ENCODE data around the gene ARMH1.

Gene ARMH1

DNA sequence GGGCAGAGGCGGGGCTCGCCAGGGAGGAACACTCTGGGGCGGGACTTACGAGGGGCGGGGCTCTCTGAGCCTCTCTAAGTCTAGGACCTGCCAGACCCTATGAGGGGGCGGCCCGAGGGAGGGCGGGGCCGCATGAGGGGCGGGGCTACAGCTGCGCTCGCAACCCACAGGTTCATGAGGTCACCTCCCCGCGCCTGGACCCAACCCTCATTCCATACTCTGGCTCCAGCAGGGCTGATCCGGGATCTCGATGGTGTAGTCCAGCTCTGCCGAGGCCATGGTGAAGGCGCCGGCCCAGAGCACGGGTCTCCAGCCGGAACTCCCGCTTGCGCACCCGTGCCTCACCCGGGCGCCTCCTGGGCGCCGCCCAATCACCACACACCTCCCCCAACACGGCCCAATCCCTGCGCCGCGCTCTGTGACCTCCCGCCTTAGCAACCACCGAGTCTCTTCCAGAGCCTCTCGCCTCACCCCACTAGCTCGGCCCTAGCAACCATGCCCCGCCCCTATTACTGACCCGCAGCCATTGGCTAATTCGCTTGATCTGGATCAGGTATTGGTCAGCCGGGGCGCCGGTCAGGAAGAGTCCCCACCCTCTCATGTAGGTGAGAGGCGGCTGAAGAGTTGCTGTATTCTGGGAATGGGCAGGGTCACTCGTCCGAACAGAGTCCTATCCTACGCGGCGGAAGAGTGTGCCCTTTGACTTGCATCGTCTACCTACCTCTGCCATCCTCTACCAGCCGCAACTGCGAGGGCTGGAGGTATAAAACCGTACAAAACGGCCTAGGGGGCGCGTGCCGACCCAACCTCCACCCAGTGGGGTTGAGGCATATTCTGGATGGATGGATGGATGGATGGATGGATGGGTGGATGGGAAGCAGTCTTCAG lies at the start of gene ARMH1, which contains the start of gene TMEM53:
TSS of gene ARMH1 (plus strand) at position 602 of the 888 bp plus-strand sequence. CDS start 14,984 bp downstream, outside the sequence.
TSS of gene TMEM53 (minus strand) at position 369 of the 888 bp plus-strand sequence. CDS start at position 279, 90 bp downstream.
- H3K4me3 ChIP-seq = peak within 1 kb of the TSS; percentile 56
- DNase-seq (ENCODE audit: low spot score in 2 of 2) = peak; percentile 98 to 100
- no peaks in the 10 kb centered on the region for H3K27me3 ChIP-seq (ENCODE audit: low read depth)
- H3K4me1 ChIP-seq = peaks cover 21% of the 10 kb centered on the region
- in situ Hi-C loops (cut with MboI; ENCODE audit: low sequenced_read_pairs) = no loop called here
- H3K9me3 ChIP-seq = no peaks in the 10 kb centered on the region
- no peaks in the 10 kb centered on the region for H3K36me3 ChIP-seq (replicated peaks)

DNA sequence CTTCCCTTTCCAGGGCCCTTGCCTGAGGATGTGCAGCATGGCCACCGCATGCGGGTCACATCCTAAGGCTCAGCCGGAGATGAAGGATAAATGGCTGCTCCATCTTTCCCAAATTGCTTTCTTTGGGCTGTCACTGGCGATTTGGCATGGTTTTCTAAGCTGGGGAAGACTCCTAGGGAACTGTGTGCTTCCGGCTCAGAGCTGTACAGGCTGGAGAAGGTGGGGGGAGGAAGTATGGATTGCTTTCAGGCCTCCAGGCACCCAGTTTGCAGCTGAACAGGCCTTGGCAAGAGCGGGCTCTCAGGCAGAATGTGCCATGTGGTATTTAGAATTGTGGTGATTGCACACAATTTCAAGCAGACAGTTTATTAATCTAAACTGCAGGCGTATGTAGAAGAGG lies 49.2 kb upstream of the ARMH1 start:
- H3K4me1 ChIP-seq = no peaks in the 10 kb centered on the region
- in situ Hi-C loops (cut with MboI; ENCODE audit: low sequenced_read_pairs) = no loop called here
- no peaks in the 10 kb centered on the region for H3K27me3 ChIP-seq (ENCODE audit: low read depth)
- DNase-seq (ENCODE audit: low spot score in 2 of 2) = no peak
- H3K4me3 ChIP-seq = no peak overlapping the region
- H3K36me3 ChIP-seq (replicated peaks) = no peaks in the 10 kb centered on the region; the same call in 1 of the 2 replicates
- H3K9me3 ChIP-seq = no peaks in the 10 kb centered on the region

DNA sequence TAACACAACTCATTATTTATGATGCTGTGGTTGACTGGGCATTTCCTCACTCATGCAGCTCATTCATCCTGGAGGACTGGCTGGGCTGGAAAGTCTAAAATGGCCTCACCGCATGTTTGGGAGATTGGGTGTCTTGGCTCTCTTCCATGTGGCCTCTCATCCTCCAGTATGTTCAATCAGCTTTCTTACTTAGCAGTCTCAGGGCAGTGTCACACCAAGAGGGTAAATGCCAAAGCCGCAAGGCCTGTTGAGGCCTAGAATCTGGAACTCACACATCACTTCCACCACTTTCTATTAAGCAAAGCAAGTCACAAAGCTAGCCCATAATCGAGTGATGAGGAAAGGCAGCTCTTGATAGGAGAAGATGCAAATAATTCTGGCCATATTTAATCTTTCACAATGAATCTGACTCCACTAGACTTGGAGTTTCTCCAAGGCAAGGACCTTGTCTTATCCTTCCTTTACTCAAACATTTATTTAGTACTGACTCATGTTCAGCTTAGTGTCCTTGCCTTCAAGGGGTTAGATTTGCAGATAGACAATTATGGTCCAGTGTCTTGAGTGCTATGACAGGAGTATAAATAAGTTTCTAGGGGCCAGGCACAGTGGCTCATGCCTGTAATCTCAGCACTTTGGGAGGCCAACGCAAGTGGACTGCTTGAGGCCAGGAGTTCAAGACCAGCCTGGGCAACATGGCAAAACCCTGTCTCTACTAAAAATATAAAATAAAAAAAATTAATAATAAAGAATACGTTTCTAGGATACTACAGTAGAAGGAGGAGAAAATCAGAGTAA lies 45.4 kb upstream of the ARMH1 start:
- in situ Hi-C loops (cut with MboI; ENCODE audit: low sequenced_read_pairs) = no loop called here

DNA sequence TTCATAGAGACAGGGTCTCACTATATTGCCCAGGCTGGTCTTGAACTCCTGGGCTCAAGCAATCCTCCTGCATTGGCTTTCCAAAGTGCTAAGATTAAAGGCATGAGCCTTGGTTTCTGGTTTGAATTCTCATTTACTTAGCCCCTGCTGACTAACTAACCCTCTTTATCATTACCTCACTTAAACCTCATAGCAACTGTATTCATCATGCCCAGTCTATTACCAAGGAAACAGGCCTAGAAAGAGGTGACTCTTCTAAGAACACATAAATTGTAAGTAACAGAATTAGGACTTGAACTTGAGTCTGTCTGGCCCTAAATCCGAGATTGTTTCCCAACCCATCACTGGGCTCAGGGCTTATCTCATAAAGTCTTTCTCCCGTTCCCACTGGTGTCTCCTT lies 44.4 kb upstream of the ARMH1 start:
- in situ Hi-C loops (cut with MboI; ENCODE audit: low sequenced_read_pairs) = no loop called here
- Histone ChIP-seq H3K36me3 (replicated peaks) (peaks cover 15% of the 10 kb centered on the region), H3K4me1 (peaks cover 13% of the 10 kb centered on the region), H3K4me3 (no peak overlapping the region), H3K9me3 (no peaks in the 10 kb centered on the region), H3K27me3 (ENCODE audit: low read depth) (no peaks in the 10 kb centered on the region)
- no peak for DNase-seq (ENCODE audit: low spot score in 2 of 2)

More for the DNA sequence above, 45.4 kb upstream of the ARMH1 start:
- Histone ChIP-seq H3K4me1 (peaks cover 13% of the 10 kb centered on the region), H3K4me3 (no peak overlapping the region), H3K36me3 (replicated peaks) (peaks cover 7% of the 10 kb centered on the region), H3K9me3 (no peaks in the 10 kb centered on the region), H3K27me3 (ENCODE audit: low read depth) (no peaks in the 10 kb centered on the region)
- DNase-seq (ENCODE audit: low spot score in 2 of 2) = no peak

DNA sequence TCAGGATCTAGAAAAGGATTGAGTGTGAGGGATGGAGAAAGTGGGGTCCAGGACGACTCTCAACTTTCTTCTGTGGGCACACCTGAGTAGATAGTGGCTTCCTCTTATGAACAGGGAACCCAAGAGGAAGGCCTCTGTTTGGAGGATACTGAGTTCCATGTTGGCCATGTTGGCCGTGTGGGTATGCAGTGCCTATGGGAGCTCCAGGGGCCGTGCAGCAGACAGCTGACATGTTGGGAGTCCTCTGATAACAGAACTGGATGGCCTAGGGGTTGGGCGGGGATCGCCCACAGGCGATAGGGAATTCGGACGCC lies 43.2 kb upstream of the ARMH1 start:
- Histone ChIP-seq H3K9me3 (no peaks in the 10 kb centered on the region), H3K36me3 (replicated peaks) (peaks cover 27% of the 10 kb centered on the region), H3K27me3 (ENCODE audit: low read depth) (no peaks in the 10 kb centered on the region), H3K4me3 (peak overlapping the region; percentile 58), H3K4me1 (peaks cover 13% of the 10 kb centered on the region)
- in situ Hi-C loops (cut with MboI; ENCODE audit: low sequenced_read_pairs) = no loop called here
- DNase-seq (ENCODE audit: low spot score in 2 of 2) = no peak

DNA sequence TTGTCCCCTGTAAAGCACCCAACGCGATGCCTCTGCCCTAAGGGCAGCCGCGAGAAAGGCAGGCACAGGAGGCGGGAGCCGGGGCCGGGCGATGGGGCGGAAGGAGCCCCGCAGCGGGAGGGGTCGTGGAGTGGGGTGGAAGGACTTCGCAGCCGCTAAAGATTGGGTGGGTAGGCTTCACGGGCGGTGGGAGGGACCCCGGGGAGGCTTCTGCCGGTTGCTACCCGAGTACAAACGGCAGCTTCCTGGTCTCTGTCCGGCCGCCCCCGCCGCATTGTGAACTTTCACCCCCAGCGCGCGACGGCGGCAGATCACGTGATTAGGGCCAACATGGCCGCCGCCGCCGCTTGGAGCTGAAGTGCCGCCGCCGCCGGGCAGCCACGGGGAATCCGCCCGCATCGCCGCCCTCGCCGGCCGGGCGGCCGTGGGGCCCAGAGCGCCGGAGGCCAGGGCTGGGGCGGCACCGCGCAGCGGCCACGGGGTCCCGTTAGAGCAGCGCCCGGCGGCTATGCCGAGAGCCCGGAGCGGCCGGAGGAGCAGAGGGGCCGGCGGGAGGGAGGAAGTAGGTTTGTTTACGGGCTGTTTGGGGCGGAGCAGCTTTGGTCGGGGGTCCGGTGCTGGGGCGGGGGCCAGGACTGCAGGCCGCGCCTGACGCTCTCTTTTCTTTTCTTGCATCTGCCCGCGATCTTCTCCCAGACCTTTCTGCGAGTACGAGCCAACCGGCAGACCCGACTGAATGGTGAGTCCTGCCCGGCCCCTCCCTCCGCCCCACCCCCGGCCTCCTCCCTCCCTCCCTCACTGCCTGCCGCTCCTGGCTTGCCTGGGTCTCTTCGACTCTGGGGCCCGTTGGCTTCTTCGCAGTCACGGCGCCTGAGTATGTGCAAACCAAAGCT lies 42.6 kb upstream of the ARMH1 start:
- H3K27me3 ChIP-seq (ENCODE audit: low read depth) = no peaks in the 10 kb centered on the region
- peaks cover 13% of the 10 kb centered on the region for H3K4me1 ChIP-seq
- in situ Hi-C loops (cut with MboI; ENCODE audit: low sequenced_read_pairs) = no loop called here
- H3K9me3 ChIP-seq = no peaks in the 10 kb centered on the region
- peaks cover 33% of the 10 kb centered on the region for H3K36me3 ChIP-seq (replicated peaks)
- DNase-seq (ENCODE audit: low spot score in 2 of 2) = peak; percentile 85 to 92
- H3K4me3 ChIP-seq = peak overlapping the region; percentile 58

DNA sequence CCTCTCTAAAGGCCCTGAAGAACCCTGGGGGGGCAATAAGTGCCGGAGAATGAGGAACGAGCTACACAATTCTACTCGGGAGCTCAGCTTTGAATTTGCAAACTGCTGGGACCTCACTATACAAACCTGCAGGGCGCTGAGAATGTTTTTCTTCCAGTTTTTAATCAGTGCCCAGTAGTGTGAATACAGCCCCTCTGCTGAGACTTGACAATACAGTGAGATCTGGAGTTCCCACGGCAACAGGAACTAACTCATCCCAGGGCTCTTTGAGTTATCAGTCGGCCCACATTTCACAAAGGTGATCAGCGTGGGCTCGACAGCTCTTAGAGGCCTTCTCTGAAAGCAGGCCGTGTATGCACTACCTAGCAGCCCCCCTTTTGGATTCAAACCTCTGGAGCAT lies 41.9 kb upstream of the ARMH1 start:
- H3K27me3 ChIP-seq (ENCODE audit: low read depth) = no peaks in the 10 kb centered on the region
- H3K9me3 ChIP-seq = no peaks in the 10 kb centered on the region
- no peak for DNase-seq (ENCODE audit: low spot score in 2 of 2)
- H3K4me1 ChIP-seq = peaks cover 13% of the 10 kb centered on the region
- peak overlapping the region; percentile 58 for H3K4me3 ChIP-seq
- peaks cover 40% of the 10 kb centered on the region for H3K36me3 ChIP-seq (replicated peaks)
- in situ Hi-C loops (cut with MboI; ENCODE audit: low sequenced_read_pairs) = no loop called here

DNA sequence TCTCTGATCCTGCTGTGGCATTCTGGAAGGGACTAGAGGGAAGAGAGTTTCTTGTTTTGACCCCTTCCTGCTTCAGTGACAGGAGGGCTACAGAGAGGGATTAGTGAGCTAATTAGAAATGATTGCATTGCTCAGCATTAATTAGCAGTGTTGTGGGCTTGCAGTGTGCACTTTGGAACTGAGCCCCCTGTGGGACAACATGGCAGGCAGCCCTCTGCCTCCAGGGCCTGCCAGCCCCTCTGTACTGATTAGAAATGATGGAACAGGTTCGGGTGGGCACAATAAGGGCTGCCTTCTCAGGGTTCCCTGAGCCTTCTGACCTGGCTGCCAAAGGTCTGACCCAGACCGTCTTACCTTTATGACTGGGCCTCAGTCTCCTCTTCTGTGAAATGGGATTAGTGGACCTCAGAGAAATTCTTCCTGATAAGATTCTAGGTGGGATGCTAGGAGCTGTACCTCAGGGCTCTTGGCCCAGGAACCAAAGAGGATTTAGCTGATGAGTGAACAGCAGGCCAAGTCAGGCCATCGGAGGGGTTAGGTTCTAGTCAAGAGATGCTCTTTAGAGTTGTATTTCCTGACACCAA lies 39.8 kb upstream of the ARMH1 start:
- H3K36me3 ChIP-seq (replicated peaks) = peaks cover 58% of the 10 kb centered on the region
- no peaks in the 10 kb centered on the region for H3K9me3 ChIP-seq
- in situ Hi-C loops (cut with MboI; ENCODE audit: low sequenced_read_pairs) = no loop called here
- H3K4me1 ChIP-seq = peaks cover 13% of the 10 kb centered on the region
- H3K27me3 ChIP-seq (ENCODE audit: low read depth) = no peaks in the 10 kb centered on the region
- H3K4me3 ChIP-seq = no peak overlapping the region
- DNase-seq (ENCODE audit: low spot score in 2 of 2) = no peak

DNA sequence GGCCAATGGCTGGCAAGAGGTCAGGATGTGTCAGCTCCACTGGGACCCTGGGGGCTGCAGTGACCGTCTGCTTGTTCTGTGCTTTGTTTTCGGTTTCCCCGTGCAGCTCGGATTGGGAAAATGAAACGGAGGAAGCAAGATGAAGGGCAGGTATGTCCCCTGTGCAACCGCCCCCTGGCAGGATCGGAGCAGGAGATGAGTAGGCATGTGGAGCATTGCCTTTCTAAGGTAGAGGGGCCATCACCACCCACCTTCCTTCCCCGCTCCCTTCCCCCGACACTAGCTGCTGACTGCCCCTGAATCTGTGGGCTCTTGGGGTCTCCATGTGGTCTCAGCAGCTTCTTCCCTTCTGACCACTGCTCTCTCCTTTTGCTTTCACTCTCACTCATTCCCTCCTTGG lies 39.1 kb upstream of the ARMH1 start:
- H3K27me3 ChIP-seq (ENCODE audit: low read depth) = no peaks in the 10 kb centered on the region
- peaks cover 64% of the 10 kb centered on the region for H3K36me3 ChIP-seq (replicated peaks)

DNA sequence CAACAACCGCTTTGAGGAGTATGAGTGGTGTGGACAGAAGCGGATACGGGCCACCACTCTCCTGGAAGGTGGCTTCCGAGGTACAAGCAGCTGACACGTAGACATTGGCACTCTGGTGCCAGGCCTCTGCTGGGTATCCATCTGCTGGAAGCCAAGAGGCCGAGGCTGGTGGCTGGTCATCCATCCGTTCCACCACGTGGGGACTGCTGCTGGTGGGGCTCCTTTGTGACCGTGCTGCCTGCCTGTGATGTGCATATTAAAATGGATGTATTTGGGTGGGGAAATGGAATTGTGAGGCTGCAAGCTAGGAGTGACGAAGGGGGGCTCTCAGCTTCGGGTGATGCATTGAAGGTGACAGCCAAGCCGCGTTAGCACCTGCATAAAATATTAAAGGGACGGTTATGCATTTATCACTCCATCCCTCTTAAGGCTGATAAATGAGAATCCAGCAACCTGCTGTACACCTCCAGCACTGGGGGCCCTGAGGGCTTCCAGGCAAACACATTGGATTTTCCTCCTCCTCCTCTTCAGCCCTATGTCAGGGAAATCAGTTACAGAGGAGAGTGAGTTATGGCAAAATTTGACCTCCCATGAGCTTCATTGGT lies 38.3 kb upstream of the ARMH1 start:
- Histone ChIP-seq H3K4me3 (no peak overlapping the region), H3K4me1 (peaks cover 11% of the 10 kb centered on the region), H3K9me3 (no peaks in the 10 kb centered on the region), H3K27me3 (ENCODE audit: low read depth) (no peaks in the 10 kb centered on the region), H3K36me3 (replicated peaks) (peaks cover 70% of the 10 kb centered on the region)
- in situ Hi-C loops (cut with MboI; ENCODE audit: low sequenced_read_pairs) = no loop called here
- no peak for DNase-seq (ENCODE audit: low spot score in 2 of 2)

More for the DNA sequence above, 39.1 kb upstream of the ARMH1 start:
- Histone ChIP-seq H3K4me1 (peaks cover 13% of the 10 kb centered on the region), H3K4me3 (no peak overlapping the region), H3K9me3 (no peaks in the 10 kb centered on the region)
- in situ Hi-C loops (cut with MboI; ENCODE audit: low sequenced_read_pairs) = no loop called here
- no peak for DNase-seq (ENCODE audit: low spot score in 2 of 2)

DNA sequence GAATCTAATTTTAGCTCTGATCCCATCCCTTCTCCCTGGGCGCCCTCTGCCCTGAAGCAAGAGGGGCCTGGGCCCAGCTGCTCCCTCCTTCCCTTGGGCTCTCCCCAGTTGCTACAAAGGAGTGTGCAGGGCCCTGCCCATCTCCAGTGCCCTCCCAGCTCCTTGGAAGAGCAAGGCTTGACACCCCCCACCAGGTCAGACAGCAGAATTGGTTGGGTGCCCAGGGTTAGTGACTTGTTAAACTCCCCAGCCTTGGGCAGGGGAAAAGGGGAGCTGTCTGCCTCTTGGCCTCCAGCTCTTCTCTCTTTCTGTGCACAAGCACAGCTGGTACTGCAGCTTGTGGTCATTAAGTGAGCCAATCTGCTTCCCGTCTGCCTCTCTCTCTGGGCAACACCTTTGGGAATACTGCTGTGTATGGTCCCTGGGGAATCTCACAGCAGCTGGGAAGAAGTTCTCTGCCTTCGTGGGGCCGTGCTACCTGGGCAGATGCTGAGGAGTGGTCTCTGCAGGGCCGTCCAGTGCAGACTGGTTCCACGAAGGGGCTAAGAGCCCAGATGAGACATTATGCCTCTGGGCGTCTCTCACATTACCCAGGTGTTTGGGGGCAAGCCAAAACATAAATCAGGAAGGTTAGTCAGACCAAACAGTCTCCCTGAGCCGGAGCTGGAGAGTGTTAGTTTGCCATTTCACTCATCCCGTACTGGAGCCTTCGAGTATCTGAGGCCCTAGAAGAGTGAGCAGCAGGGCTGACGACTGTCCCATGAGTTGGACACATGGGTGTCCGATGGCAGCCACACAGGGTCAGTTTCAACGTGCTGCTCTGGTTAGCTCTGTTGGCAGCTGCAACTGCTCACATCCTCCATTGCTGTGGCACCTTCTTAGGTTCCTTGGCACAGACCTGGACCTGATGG lies 37.6 kb upstream of the ARMH1 start:
- in situ Hi-C loops (cut with MboI; ENCODE audit: low sequenced_read_pairs) = no loop called here
- no peaks in the 10 kb centered on the region for H3K27me3 ChIP-seq (ENCODE audit: low read depth)
- H3K9me3 ChIP-seq = no peaks in the 10 kb centered on the region
- no peak overlapping the region for H3K4me3 ChIP-seq
- DNase-seq (ENCODE audit: low spot score in 2 of 2) = no peak
- peaks cover 76% of the 10 kb centered on the region for H3K36me3 ChIP-seq (replicated peaks)
- peaks cover 8% of the 10 kb centered on the region; the same call in 1 of the 2 replicates for H3K4me1 ChIP-seq
